Astrocyte (in vitro differentiated cells and primary cell): ENCODE measurements around the gene SMC1B.

ENCODE experiments used
- CTCF ChIP-seq: IDR thresholded peaks from 2 replicates; pipeline ENCODE4 v1.5.1; 2011; ENCODE audit warnings: low read depth, mild to moderate bottlenecking, inconsistent platforms, low read length, moderate library complexity; ENCODE audit not compliant: insufficient read depth
- EZH2 ChIP-seq: IDR thresholded peaks from 2 replicates; pipeline ENCODE4 v1.6.1; 2012; ENCODE audit warnings: mild to moderate bottlenecking, low read length, inconsistent platforms; ENCODE audit not compliant: insufficient read depth

DNA sequence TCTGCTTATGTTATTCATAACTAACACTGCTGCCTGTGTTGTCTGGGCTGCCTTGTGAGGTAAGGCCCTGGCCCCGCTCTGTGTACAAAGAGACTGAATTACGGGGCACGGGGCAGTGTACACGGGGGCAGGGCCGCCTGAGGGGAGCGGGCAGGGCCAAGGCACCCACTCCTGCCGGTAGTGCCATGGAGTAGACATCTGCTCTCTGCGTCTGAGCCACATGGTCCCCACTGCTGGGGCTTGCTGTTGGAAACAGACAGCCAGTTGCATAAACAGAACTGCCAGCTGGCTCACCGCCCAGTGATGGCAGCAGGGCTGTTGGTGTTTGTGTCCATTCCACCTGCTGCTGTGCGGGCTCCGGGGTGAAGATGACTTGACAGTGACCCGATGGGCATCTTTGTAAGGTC, 83.9 kb downstream of the SMC1B start:
- TF ChIP-seq CTCF (no peak), EZH2 (no peak)
